ENCODE data around the gene MPPED2. TPM values are rescaled to one million over a fixed set of nuclear protein-coding genes. Genes with fewer than 3 reads are reported as not detected.

Gene MPPED2
- total and polyA plus RNA-seq, 2 donors (not counting 3 experiments of a cell fraction or from before 2014, with no cell fraction given), result not detected

GRCh38 chr11:30566482-30566881 is 19.7 kb downstream of the MPPED2 start:
- BruUV-seq (replicated peaks), result no TSS peak
- dilution Hi-C loops (cut with MboI; ENCODE audit: extremely low pct_ligation_motif_present, low sequenced_read_pairs) (no loop called here), intact Hi-C loops (cut with micrococcal nuclease) (no loop called here)

GRCh38 chr11:30565027-30565426 is 21.1 kb downstream of the MPPED2 start:
- no peaks in the 10 kb centered on the region for H3K4me1 ChIP-seq (ENCODE audit: control insufficient read depth, extremely low read depth, insufficient read depth, low read length)
- no peak for FAIRE-seq
- no peaks in the 10 kb centered on the region for H3K36me3 ChIP-seq (ENCODE audit: control insufficient read depth in 2 of 2, extremely low read depth in 1 of 2, insufficient read depth in 2 of 2, low read length in 2 of 2)
- H3K27ac ChIP-seq (ENCODE audit: insufficient read depth, low read depth, low read length), result no peak overlapping the region
- TF ChIP-seq EZH2 (IDR thresholded peaks at IDR 0.05; ENCODE audit: borderline replicate concordance, low read depth, low read length, severe bottlenecking) (no peak), MYC (IDR thresholded peaks at IDR 0.05; ENCODE audit: low read depth, low read length) (no peak), JUN (IDR thresholded peaks at IDR 0.05; ENCODE audit: borderline replicate concordance, insufficient read depth, insufficient read length, low read depth) (no peak), GATA2 (IDR thresholded peaks at IDR 0.05; ENCODE audit: insufficient read depth, insufficient read length, low read depth, low read length) (no peak), POLR2A (IDR thresholded peaks at IDR 0.05; ENCODE audit: low read depth, low read length) (no peak), POLR2AphosphoS5 (IDR thresholded peaks at IDR 0.05; ENCODE audit: insufficient read depth, low read depth, low read length) (no peak), FOS (IDR thresholded peaks at IDR 0.05; ENCODE audit: borderline replicate concordance, insufficient read depth, low read length) (no peak)
- TF ChIP-seq, protein P1, sequence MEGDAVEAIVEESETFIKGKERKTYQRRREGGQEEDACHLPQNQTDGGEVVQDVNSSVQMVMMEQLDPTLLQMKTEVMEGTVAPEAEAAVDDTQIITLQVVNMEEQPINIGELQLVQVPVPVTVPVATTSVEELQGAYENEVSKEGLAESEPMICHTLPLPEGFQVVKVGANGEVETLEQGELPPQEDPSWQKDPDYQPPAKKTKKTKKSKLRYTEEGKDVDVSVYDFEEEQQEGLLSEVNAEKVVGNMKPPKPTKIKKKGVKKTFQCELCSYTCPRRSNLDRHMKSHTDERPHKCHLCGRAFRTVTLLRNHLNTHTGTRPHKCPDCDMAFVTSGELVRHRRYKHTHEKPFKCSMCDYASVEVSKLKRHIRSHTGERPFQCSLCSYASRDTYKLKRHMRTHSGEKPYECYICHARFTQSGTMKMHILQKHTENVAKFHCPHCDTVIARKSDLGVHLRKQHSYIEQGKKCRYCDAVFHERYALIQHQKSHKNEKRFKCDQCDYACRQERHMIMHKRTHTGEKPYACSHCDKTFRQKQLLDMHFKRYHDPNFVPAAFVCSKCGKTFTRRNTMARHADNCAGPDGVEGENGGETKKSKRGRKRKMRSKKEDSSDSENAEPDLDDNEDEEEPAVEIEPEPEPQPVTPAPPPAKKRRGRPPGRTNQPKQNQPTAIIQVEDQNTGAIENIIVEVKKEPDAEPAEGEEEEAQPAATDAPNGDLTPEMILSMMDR (IDR thresholded peaks at IDR 0.05; ENCODE audit: extremely low read depth in 1 of 2, insufficient read depth in 1 of 2, low read depth in 1 of 2, low read length in 2 of 2), result no peak
- TF ChIP-seq, protein P2, sequence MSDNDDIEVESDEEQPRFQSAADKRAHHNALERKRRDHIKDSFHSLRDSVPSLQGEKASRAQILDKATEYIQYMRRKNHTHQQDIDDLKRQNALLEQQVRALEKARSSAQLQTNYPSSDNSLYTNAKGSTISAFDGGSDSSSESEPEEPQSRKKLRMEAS (IDR thresholded peaks at IDR 0.05; ENCODE audit: insufficient read depth, insufficient read length), result no peak
- no peak for DNase-seq (ENCODE audit: low read depth, low spot score)
- H3K9me1 ChIP-seq (replicated peaks; ENCODE audit: control insufficient read depth, extremely low read depth, insufficient read depth, low read length), result no peaks in the 10 kb centered on the region
- H4K20me1 ChIP-seq (replicated peaks; ENCODE audit: control insufficient read depth, extremely low read depth, insufficient read depth, low read length), result no peaks in the 10 kb centered on the region
- CTCF ChIA-PET, result no interaction called here
- no peaks in the 10 kb centered on the region for H3K79me2 ChIP-seq (ENCODE audit: control insufficient read depth, insufficient read depth, low read length)
- H3K27me3 ChIP-seq (ENCODE audit: control insufficient read depth in 2 of 2, insufficient read depth in 2 of 2, low read length in 2 of 2), result no peaks in the 10 kb centered on the region
- H3K9ac ChIP-seq (replicated peaks; ENCODE audit: extremely low read depth, insufficient read depth, low read length), result no peak overlapping the region
- dilution Hi-C loops (cut with MboI; ENCODE audit: extremely low pct_ligation_motif_present, low sequenced_read_pairs), result no loop called here
- intact Hi-C loops (cut with micrococcal nuclease), result no loop called here
- H3K9me3 ChIP-seq (replicated peaks; ENCODE audit: control insufficient read depth, insufficient read depth, low read length), result no peaks in the 10 kb centered on the region
- no peak overlapping the region for H3K4me2 ChIP-seq (ENCODE audit: insufficient read depth, low read length)
- POLR2A ChIA-PET, result no interaction called here
- no TSS peak for BruUV-seq (replicated peaks)
- H3K4me3 ChIP-seq (replicated peaks in 1 of 3; ENCODE audit: insufficient read depth in 1 of 3, low read depth in 1 of 3, low read length in 3 of 3), result no peak overlapping the region
- H2AFZ ChIP-seq (ENCODE audit: low read depth, low read length), result no peak overlapping the region

More at GRCh38 chr11:30566482-30566881, 19.7 kb downstream of the MPPED2 start:
- H3K9ac ChIP-seq (replicated peaks; ENCODE audit: extremely low read depth, insufficient read depth, low read length), result no peak overlapping the region
- H3K4me2 ChIP-seq (ENCODE audit: insufficient read depth, low read length), result no peak overlapping the region
- TF ChIP-seq, protein P1 (IDR thresholded peaks at IDR 0.05; ENCODE audit: extremely low read depth in 1 of 2, insufficient read depth in 1 of 2, low read depth in 1 of 2, low read length in 2 of 2), result no peak
- TF ChIP-seq JUN (IDR thresholded peaks at IDR 0.05; ENCODE audit: borderline replicate concordance, insufficient read depth, insufficient read length, low read depth) (no peak), POLR2AphosphoS5 (IDR thresholded peaks at IDR 0.05; ENCODE audit: insufficient read depth, low read depth, low read length) (no peak), POLR2A (IDR thresholded peaks at IDR 0.05; ENCODE audit: low read depth, low read length) (no peak), GATA2 (IDR thresholded peaks at IDR 0.05; ENCODE audit: insufficient read depth, insufficient read length, low read depth, low read length) (no peak)
- TF ChIP-seq, protein P2 (IDR thresholded peaks at IDR 0.05; ENCODE audit: insufficient read depth, insufficient read length), result no peak
- H3K4me1 ChIP-seq (ENCODE audit: control insufficient read depth, extremely low read depth, insufficient read depth, low read length), result no peaks in the 10 kb centered on the region
- H3K27me3 ChIP-seq (ENCODE audit: control insufficient read depth in 2 of 2, insufficient read depth in 2 of 2, low read length in 2 of 2), result no peaks in the 10 kb centered on the region
- no peak for DNase-seq (ENCODE audit: low read depth, low spot score)
- no peak overlapping the region for H3K27ac ChIP-seq (ENCODE audit: insufficient read depth, low read depth, low read length)
- H4K20me1 ChIP-seq (replicated peaks; ENCODE audit: control insufficient read depth, extremely low read depth, insufficient read depth, low read length), result no peaks in the 10 kb centered on the region
- ChIA-PET POLR2A (no interaction called here), CTCF (no interaction called here)
- H3K4me3 ChIP-seq (replicated peaks in 1 of 3; ENCODE audit: insufficient read depth in 1 of 3, low read depth in 1 of 3, low read length in 3 of 3), result no peak overlapping the region
- no peak overlapping the region for H2AFZ ChIP-seq (ENCODE audit: low read depth, low read length)
- H3K79me2 ChIP-seq (ENCODE audit: control insufficient read depth, insufficient read depth, low read length), result no peaks in the 10 kb centered on the region
- no peaks in the 10 kb centered on the region for H3K9me3 ChIP-seq (replicated peaks; ENCODE audit: control insufficient read depth, insufficient read depth, low read length)
- H3K9me1 ChIP-seq (replicated peaks; ENCODE audit: control insufficient read depth, extremely low read depth, insufficient read depth, low read length), result no peaks in the 10 kb centered on the region
- no peaks in the 10 kb centered on the region for H3K36me3 ChIP-seq (ENCODE audit: control insufficient read depth in 2 of 2, extremely low read depth in 1 of 2, insufficient read depth in 2 of 2, low read length in 2 of 2)
- FAIRE-seq, result no peak
